ENCODE measurements around the gene GMPS.
"Not testable (repeated sequence)": the region's sequence is repeated elsewhere in the genome, so short reads cannot be mapped to it uniquely, and the experiment has no call there.

The GMPS gene

GRCh38 chr3:155870133-155870944, at the start of gene GMPS:
GMPS (plus strand) TSS chr3:155870650; CDS start chr3:155870871, 221 bp downstream.
- peak; percentile 57 for DNase-seq (ENCODE audit: low read depth)
- TF ChIP-seq CTCF (IDR thresholded peaks at IDR 0.05; ENCODE audit: control insufficient read depth, insufficient read depth, low read depth, low read length, missing control alignments), result peak; percentile 35
- H3K4me3 ChIP-seq (ENCODE audit: control insufficient read depth, low read depth, low read length), result peak within 1 kb of the TSS; percentile 96

- H3K4me3 ChIP-seq (ENCODE audit: control insufficient read depth, low read depth, low read length); DNase-seq (ENCODE audit: low read depth): not testable (repeated sequence)
Observed at GRCh38 chr3:155828490-155829098, 41.9 kb upstream of the GMPS start.

- DNase-seq (ENCODE audit: low read depth), result no peak
- TF ChIP-seq CTCF (IDR thresholded peaks at IDR 0.05; ENCODE audit: control insufficient read depth, insufficient read depth, low read depth, low read length, missing control alignments), result no peak
- no peak overlapping the region for H3K4me3 ChIP-seq (ENCODE audit: control insufficient read depth, low read depth, low read length)
Observed at GRCh38 chr3:155835341-155836071, 34.9 kb upstream of the GMPS start.

- H3K4me3 ChIP-seq (ENCODE audit: control insufficient read depth, low read depth, low read length), result no peak overlapping the region
- DNase-seq (ENCODE audit: low read depth), result no peak
- no peak for TF ChIP-seq CTCF (IDR thresholded peaks at IDR 0.05; ENCODE audit: control insufficient read depth, insufficient read depth, low read depth, low read length, missing control alignments)
Observed at GRCh38 chr3:155843569-155843968, 26.9 kb upstream of the GMPS start.

- no peak overlapping the region for H3K4me3 ChIP-seq (ENCODE audit: control insufficient read depth, low read depth, low read length)
- DNase-seq (ENCODE audit: low read depth), result no peak
- TF ChIP-seq CTCF (IDR thresholded peaks at IDR 0.05; ENCODE audit: control insufficient read depth, insufficient read depth, low read depth, low read length, missing control alignments), result no peak
Observed at GRCh38 chr3:155846119-155846518, 24.3 kb upstream of the GMPS start.

- H3K4me3 ChIP-seq (ENCODE audit: control insufficient read depth, low read depth, low read length), result no peak overlapping the region
- no peak for DNase-seq (ENCODE audit: low read depth)
- no peak for TF ChIP-seq CTCF (IDR thresholded peaks at IDR 0.05; ENCODE audit: control insufficient read depth, insufficient read depth, low read depth, low read length, missing control alignments)
Observed at GRCh38 chr3:155847993-155848392, 22.5 kb upstream of the GMPS start.

GRCh38 chr3:155849404-155849803, 21.0 kb upstream of the GMPS start:
- not testable (repeated sequence) for H3K4me3 ChIP-seq (ENCODE audit: control insufficient read depth, low read depth, low read length)

More at GRCh38 chr3:155849404-155849803, 21.0 kb upstream of the GMPS start:
- DNase-seq (ENCODE audit: low read depth), result not testable (repeated sequence)

Data from AG09309 (cell line).